Coronary artery (tissue), 2 donors: ENCODE measurements around the gene GPR27.

ENCODE experiments used
- DNase-seq: peaks from one replicate; pipeline ENCODE4 v3.0.0-alpha.2; 2017; ENCODE audit warnings: low spot score
- H3K27ac ChIP-seq, 2 donors: fragments of 200-600 bp; sonication (generic); one replicate each; pipeline ENCODE4 v1.5.1; 2016 to 2019
- H3K4me3 ChIP-seq: fragments of 200-600 bp; sonication (generic); 2 replicates; pipeline ENCODE4 v1.5.1; 2016; ENCODE audit warnings: mild to moderate bottlenecking, moderate library complexity
- CTCF ChIP-seq: fragments of 200-600 bp; sonication (generic); IDR thresholded peaks from one replicate; pipeline ENCODE4 v1.5.1; 2019; ENCODE audit warnings: antibody characterized with exemption

GPR27 gene

GRCh38 chr3:71796290-71796689 lies 42.6 kb downstream of the GPR27 start:
- no peak overlapping the region for H3K27ac ChIP-seq
- no peak overlapping the region for H3K4me3 ChIP-seq
- no peak for DNase-seq
- TF ChIP-seq CTCF, result no peak

- H3K4me3 ChIP-seq, result no peak overlapping the region
Observed at GRCh38 chr3:71797455-71797854, 43.8 kb downstream of the GPR27 start.

GRCh38 chr3:71800023-71800422 lies 46.4 kb downstream of the GPR27 start:
- no peak for DNase-seq
- no peak for TF ChIP-seq CTCF
- Histone ChIP-seq H3K27ac (no peak overlapping the region), H3K4me3 (no peak overlapping the region)

More at GRCh38 chr3:71797455-71797854, 43.8 kb downstream of the GPR27 start:
- DNase-seq, result no peak
- H3K27ac ChIP-seq, result no peak overlapping the region
- TF ChIP-seq CTCF, result no peak

DNA sequence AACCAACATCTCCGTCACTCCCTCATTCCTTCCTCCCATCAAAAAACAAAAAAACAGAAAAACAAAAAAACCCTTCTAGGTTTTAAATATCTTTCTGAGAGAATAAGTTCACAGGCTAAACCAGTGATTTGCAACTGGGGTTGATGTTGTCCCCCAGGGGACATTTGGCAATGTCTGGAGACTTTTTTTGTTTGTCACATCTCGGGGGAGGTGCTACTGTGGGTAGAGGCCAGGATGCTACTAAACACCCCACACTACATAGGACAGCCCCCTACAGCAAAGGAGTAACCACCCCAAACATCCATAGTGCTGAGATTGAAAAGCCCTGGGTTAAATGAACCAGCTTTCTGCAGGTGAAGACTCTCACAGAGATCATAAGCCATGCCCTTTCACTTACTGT lies 48.3 kb downstream of the GPR27 start:
- no peak overlapping the region for H3K27ac ChIP-seq
- H3K4me3 ChIP-seq, result no peak overlapping the region
- no peak for DNase-seq
- no peak for TF ChIP-seq CTCF

DNA sequence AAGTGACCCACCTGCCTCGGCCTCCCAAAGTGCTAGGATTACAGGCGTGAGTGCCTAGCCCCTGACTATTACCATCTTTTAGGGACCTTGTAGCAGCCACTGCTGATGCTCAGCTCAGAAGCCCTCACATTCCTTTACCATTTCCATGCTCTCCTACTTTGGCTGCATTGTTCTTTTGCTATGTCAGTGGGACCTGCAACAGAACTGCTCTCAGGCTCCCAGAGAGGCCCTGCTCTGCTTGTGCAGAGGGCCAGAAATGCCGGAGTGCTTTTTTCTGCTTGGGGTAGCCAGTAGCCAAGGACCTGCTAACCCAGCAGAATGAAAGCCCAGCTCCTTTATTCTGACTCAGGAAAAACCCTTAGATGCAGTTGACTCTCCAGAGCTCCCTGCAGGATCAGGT lies 49.6 kb downstream of the GPR27 start:
- H3K4me3 ChIP-seq, result no peak overlapping the region
- H3K27ac ChIP-seq, result no peak overlapping the region
- TF ChIP-seq CTCF, result no peak
- no peak for DNase-seq

GRCh38 chr3:71805199-71805598 lies 51.5 kb downstream of the GPR27 start:
- DNase-seq, result no peak
- Histone ChIP-seq H3K27ac (no peak overlapping the region), H3K4me3 (no peak overlapping the region)
- no peak for TF ChIP-seq CTCF

DNA sequence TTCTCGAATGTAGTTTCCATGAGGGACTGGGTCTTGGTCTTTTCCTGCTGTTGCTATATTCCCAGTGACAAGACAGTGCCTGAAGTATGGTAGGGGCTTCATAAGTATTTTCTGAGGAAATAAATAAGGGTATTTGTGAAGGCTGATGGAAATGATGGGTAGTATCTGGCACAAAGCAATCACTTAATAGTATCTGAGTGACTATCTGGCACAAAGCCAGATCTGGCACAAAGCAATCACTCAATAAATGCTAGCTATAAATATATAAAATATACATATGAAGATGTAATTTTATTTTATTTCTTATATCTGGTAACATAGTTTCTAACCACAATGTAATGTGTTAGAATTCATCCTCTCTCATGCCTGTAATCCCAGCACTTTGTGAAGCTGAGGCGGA lies 52.0 kb downstream of the GPR27 start:
- no peak for DNase-seq
- H3K27ac ChIP-seq, result no peak overlapping the region
- H3K4me3 ChIP-seq, result no peak overlapping the region
- TF ChIP-seq CTCF, result no peak
